Measurements from ENCODE around the gene SHQ1.
A peak's percentile ranks its signal among the peaks of the same experiment; 100 is the strongest.

Gene SHQ1

GRCh38 chr3:72847282-72847681 is 963 bp downstream of the SHQ1 start:
- no peak for DNase-seq

- no peak for DNase-seq
Observed at GRCh38 chr3:72846166-72846565, 2.1 kb downstream of the SHQ1 start.

- no peak for DNase-seq
Observed at GRCh38 chr3:72844436-72844993, 3.7 kb downstream of the SHQ1 start.

GRCh38 chr3:72839057-72839456 is 9.2 kb downstream of the SHQ1 start:
- no peak for DNase-seq

- no peak for DNase-seq
Observed at GRCh38 chr3:72836923-72837322, 11.3 kb downstream of the SHQ1 start.

- no peak for DNase-seq
Observed at GRCh38 chr3:72836416-72836815, 11.8 kb downstream of the SHQ1 start.

GRCh38 chr3:72830452-72831223 is 17.6 kb downstream of the SHQ1 start:
- DNase-seq, result no peak

GRCh38 chr3:72829701-72830100 is 18.5 kb downstream of the SHQ1 start:
- no peak for DNase-seq

- no peak for DNase-seq
Observed at GRCh38 chr3:72821161-72821781, 27.0 kb downstream of the SHQ1 start.

GRCh38 chr3:72820415-72820814 is 27.8 kb downstream of the SHQ1 start:
- no peak for DNase-seq

GRCh38 chr3:72818905-72819304 is 29.3 kb downstream of the SHQ1 start:
- DNase-seq, result no peak

- peak; percentile 28 to 68 for DNase-seq
Observed at GRCh38 chr3:72818092-72818773, 30.0 kb downstream of the SHQ1 start.

GRCh38 chr3:72816862-72817355 is 31.3 kb downstream of the SHQ1 start:
- peak in 1 of 2 experiments; percentile 5 for DNase-seq

GRCh38 chr3:72814308-72814707 is 33.9 kb downstream of the SHQ1 start:
- DNase-seq, result no peak

- DNase-seq, result no peak
Observed at GRCh38 chr3:72812201-72812600, 36.0 kb downstream of the SHQ1 start.

GRCh38 chr3:72811571-72811970 is 36.7 kb downstream of the SHQ1 start:
- peak in 1 of 2 experiments; percentile 8 for DNase-seq

GRCh38 chr3:72810659-72811434 is 37.4 kb downstream of the SHQ1 start:
- no peak for DNase-seq

- DNase-seq, result no peak
Observed at GRCh38 chr3:72810063-72810462, 38.2 kb downstream of the SHQ1 start.

- DNase-seq, result no peak
Observed at GRCh38 chr3:72804361-72804760, 43.9 kb downstream of the SHQ1 start.

- no peak for DNase-seq
Observed at GRCh38 chr3:72803573-72803972, 44.7 kb downstream of the SHQ1 start.

- no peak for DNase-seq
Observed at GRCh38 chr3:72802001-72802400, 46.2 kb downstream of the SHQ1 start.

GRCh38 chr3:72800869-72801268 is 47.4 kb downstream of the SHQ1 start:
- DNase-seq, result no peak

Measured in NCI-H524 (cell line).